T-cell (primary cell): Measurements from ENCODE around the gene PARD6A. TPM values are rescaled to one million over a fixed set of nuclear protein-coding genes. Genes with fewer than 3 reads are reported as not detected.

Experiments used
- ATAC-seq, 4 experiments: fragments of 200-7000 bp in 3 of 4; fragments of 150-1000 bp in 1 of 4; cut with Tn5 transposase; replicated peaks in 1 of 4; 1 replicate in 3 of 4; 2 replicates in 1 of 4; pipeline ENCODE4 v1.10.0; 2021; ENCODE audit warnings: moderate library complexity in 3 of 4, mild to moderate bottlenecking in 2 of 4, moderate number of reproducible peaks in 1 of 4
- CTCF ChIA-PET, 2 donors: fragments of 300-600 bp; sonication (Branson Sonifier 250); formaldehyde crosslinking; loops; one replicate each; lab custom pipeline; 2022; ENCODE audit warnings: antibody characterized with exemption in 2 of 2; lab: Charles Lee
- POLR2A ChIA-PET, 2 donors: fragments of 300-600 bp; sonication (Branson Sonifier 250); formaldehyde crosslinking; loops; one replicate each; lab custom pipeline; 2022; ENCODE audit warnings: antibody characterized with exemption in 2 of 2; lab: Charles Lee
- DNase-seq, 35 experiments: peaks; one replicate each; pipeline versions ENCODE4 v3.0.0 to v3.0.0-alpha.2; 2013 to 2023
- H3K27ac ChIP-seq: one replicate; pipeline ENCODE4 v1.5.1; 2013; ENCODE audit warnings: low read length
- H3K27me3 ChIP-seq, 2 experiments: replicated peaks in 1 of 2; 1 replicate in 1 of 2; 2 replicates in 1 of 2; pipeline versions ENCODE4 v1.6.1 to v1.7.0; 2013; ENCODE audit warnings: low read length in 1 of 2, mixed read lengths in 1 of 2; ENCODE audit not compliant: control insufficient read depth in 2 of 2, insufficient read depth in 2 of 2; ENCODE audit errors: extremely low read depth in 1 of 2
- H3K36me3 ChIP-seq, 2 donors: 1 replicate in 1 of 2; 2 replicates in 1 of 2; pipeline versions ENCODE4 v1.6.1 to v1.7.0; 2013; ENCODE audit warnings: low read length in 1 of 2; ENCODE audit not compliant: control insufficient read depth in 2 of 2, insufficient read depth in 1 of 2; ENCODE audit errors: extremely low read depth in 1 of 2
- H3K4me1 ChIP-seq, 2 experiments: 1 replicate in 1 of 2; 2 replicates in 1 of 2; pipeline versions ENCODE4 v1.6.1 to v1.7.0; 2013; ENCODE audit warnings: low read length in 2 of 2, mixed read lengths in 1 of 2; ENCODE audit not compliant: insufficient read depth in 2 of 2, control insufficient read depth in 1 of 2; ENCODE audit errors: extremely low read depth in 1 of 2
- H3K4me3 ChIP-seq, 2 donors: 1 replicate in 1 of 2; 2 replicates in 1 of 2; pipeline versions ENCODE4 v1.5.1 to v1.7.0; 2013; ENCODE audit warnings: mild to moderate bottlenecking in 2 of 2, low read length in 1 of 2, moderate library complexity in 1 of 2; ENCODE audit not compliant: control insufficient read depth in 1 of 2; ENCODE audit errors: extremely low read depth in 1 of 2
- H3K9me3 ChIP-seq: 2 replicates; pipeline ENCODE4 v1.7.0; 2013
- H3K27ac Mint-ChIP-seq, 2 donors: one replicate each; pipeline ENCODE4 v1.8.0; 2020 to 2021; ENCODE audit warnings: mild to moderate bottlenecking in 2 of 2, mixed read lengths in 2 of 2
- H3K27me3 Mint-ChIP-seq, 2 donors: one replicate each; pipeline ENCODE4 v1.8.0; 2021 to 2022; ENCODE audit warnings: mixed read lengths in 2 of 2
- H3K36me3 Mint-ChIP-seq: one replicate; pipeline ENCODE4 v1.8.0; 2021; ENCODE audit warnings: mixed read lengths
- H3K4me1 Mint-ChIP-seq, 3 donors: one replicate each; pipeline ENCODE4 v1.8.0; 2020 to 2022; ENCODE audit warnings: mixed read lengths in 3 of 3, mild to moderate bottlenecking in 1 of 3
- H3K4me3 Mint-ChIP-seq, 3 donors: one replicate each; pipeline ENCODE4 v1.8.0; 2020 to 2022; ENCODE audit warnings: mild to moderate bottlenecking in 3 of 3, mixed read lengths in 3 of 3, moderate library complexity in 3 of 3
- H3K9me3 Mint-ChIP-seq, 3 donors: one replicate each; pipeline ENCODE4 v1.8.0; 2020 to 2022; ENCODE audit warnings: mixed read lengths in 3 of 3
- WGBS: methylation state at CpG from one replicate; pipeline ENCODE4 v1.1.5; 2013; ENCODE audit warnings: missing lambda C conversion rate; ENCODE audit not compliant: insufficient coverage; 5-methylcytosine and 5-hydroxymethylcytosine counted together
- total RNA-seq, 35 experiments: library from RNA in 6 of 35; stranded (reverse) in 6 of 35; fragments of 120-200 nt in 1 of 35; gene quantifications; one replicate each; pipeline versions ENCODE4 v1.2.1 to v1.2.4 and lab custom pipeline; 2013 to 2026

The PARD6A gene
- total RNA-seq, 5 donors from 2014 or later (not counting 1 experiment from before 2014, with no cell fraction given) = 2.9 to 10.6 (median 7.6) TPM

DNA sequence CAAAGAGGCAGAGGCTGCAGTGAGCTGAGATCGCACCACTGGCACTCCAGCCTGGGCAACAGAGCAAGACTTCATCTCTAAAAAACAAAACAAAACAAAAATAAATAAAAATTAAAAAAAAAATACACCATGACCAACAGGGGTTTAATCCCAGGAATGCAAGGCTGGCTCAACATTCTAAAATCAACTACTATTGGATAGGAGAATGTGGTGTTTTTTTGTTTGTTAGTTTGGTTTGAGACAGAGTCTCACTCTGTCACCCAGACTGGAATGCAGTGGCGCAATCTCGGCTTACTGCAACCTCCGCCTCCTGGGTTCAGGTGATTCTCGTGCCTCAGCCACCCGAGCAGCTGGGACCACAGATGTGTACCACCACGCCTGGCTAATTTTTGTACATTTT lies 38.5 kb downstream of the PARD6A start:
- CTCF ChIA-PET = interaction anchor here in 1 of 2 donors (0.7 kb wide), 1 partner anchor 784 kb away, joined by 3 read pairs; no protein-coding TSS in a partner anchor
- WGBS = 96% methylated on average over 4 of the region's 7 CpGs
- Histone ChIP-seq H3K27ac (no peak overlapping the region), H3K9me3 (no peaks in the 10 kb centered on the region), H3K27me3 (no peaks in the 10 kb centered on the region), H3K4me1 (peaks cover 10% of the 10 kb centered on the region in 2 experiments), H3K4me3 (no peak overlapping the region), H3K36me3 (peaks cover 0 to 3% of the 10 kb centered on the region in 2 donors)
- Mint-ChIP-seq H3K9me3 (no peaks in the 10 kb centered on the region), H3K27ac (no peak overlapping the region), H3K4me1 (peaks cover 15 to 28% (median 21%) of the 10 kb centered on the region in 3 donors), H3K27me3 (no peaks in the 10 kb centered on the region), H3K36me3 (peaks cover 9% of the 10 kb centered on the region), H3K4me3 (no peak overlapping the region)
- ATAC-seq (no peak), DNase-seq (no peak)
- POLR2A ChIA-PET = no interaction called here

- no CpG with 5 or more reads among the region's 1 CpG for WGBS
- CTCF ChIA-PET = interaction anchor here (0.7 kb wide), 3 partner anchors 276 to 382 kb away, joined by 3 read pairs; no protein-coding TSS in a partner anchor
- Mint-ChIP-seq H3K36me3 (peaks cover 13% of the 10 kb centered on the region), H3K27me3 (no peaks in the 10 kb centered on the region), H3K9me3 (no peaks in the 10 kb centered on the region), H3K4me1 (peaks cover 22 to 36% (median 25%) of the 10 kb centered on the region in 3 donors), H3K4me3 (no peak overlapping the region), H3K27ac (no peak overlapping the region)
- Histone ChIP-seq H3K27ac (no peak overlapping the region), H3K27me3 (no peaks in the 10 kb centered on the region), H3K9me3 (no peaks in the 10 kb centered on the region), H3K4me1 (peaks cover 10% of the 10 kb centered on the region in 2 experiments), H3K4me3 (no peak overlapping the region), H3K36me3 (peaks cover 0 to 3% of the 10 kb centered on the region in 2 donors)
- DNase-seq = no peak
- ATAC-seq = no peak
- POLR2A ChIA-PET = interaction anchor here in 1 of 2 donors (1.1 kb wide), 1 partner anchor 9 kb away, joined by 3 read pairs; no protein-coding TSS in a partner anchor
Measured at GRCh38 chr16:67701420-67701819, 40.7 kb downstream of the PARD6A start.

DNA sequence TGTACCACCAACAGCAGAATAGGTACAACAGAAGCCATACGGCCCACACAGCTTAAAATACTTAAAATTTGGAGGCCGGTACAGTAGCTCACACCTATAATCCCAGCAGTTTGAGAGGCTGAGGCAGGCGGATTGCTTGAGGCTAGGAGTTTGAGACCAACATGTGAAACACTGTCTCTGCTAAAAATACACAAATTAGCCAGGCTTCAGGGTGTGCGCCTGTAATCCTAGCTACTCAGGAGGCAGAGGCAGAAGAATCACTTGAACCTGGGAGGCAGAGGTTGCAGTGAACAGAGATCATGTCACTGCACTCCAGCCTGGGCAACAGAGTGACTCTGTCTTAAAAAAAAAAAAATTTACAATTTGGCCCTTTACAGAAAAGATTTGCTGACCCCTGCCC lies 41.4 kb downstream of the PARD6A start:
- POLR2A ChIA-PET = interaction anchor here (0.7 to 1.1 kb wide), 2 partner anchors 10 to 69 kb away, joined by 3 read pairs; no protein-coding TSS in a partner anchor
- peaks cover 22 to 36% (median 25%) of the 10 kb centered on the region in 3 donors for H3K4me1 Mint-ChIP-seq
- Histone ChIP-seq H3K27ac (no peak overlapping the region), H3K9me3 (no peaks in the 10 kb centered on the region), H3K36me3 (peaks cover 0 to 3% of the 10 kb centered on the region in 2 donors), H3K27me3 (no peaks in the 10 kb centered on the region), H3K4me1 (peaks cover 10% of the 10 kb centered on the region in 2 experiments), H3K4me3 (no peak overlapping the region)
- peak overlapping the region in 1 of 2 donors; percentile 43 for H3K27ac Mint-ChIP-seq
- WGBS = 93% methylated on average over 3 of the region's 4 CpGs
- ATAC-seq = no peak
- H3K9me3 Mint-ChIP-seq = no peaks in the 10 kb centered on the region
- CTCF ChIA-PET = no interaction called here
- H3K27me3 Mint-ChIP-seq = no peaks in the 10 kb centered on the region
- no peak overlapping the region for H3K4me3 Mint-ChIP-seq
- peaks cover 13% of the 10 kb centered on the region for H3K36me3 Mint-ChIP-seq
- no peak for DNase-seq

- DNase-seq (peak in 3 of 35 experiments; percentile 4 to 24 (median 5)), ATAC-seq (peak; percentile 78 to 95 (median 93))
- no CpG with 5 or more reads among the region's 2 CpGs for WGBS
- no peaks in the 10 kb centered on the region for H3K27me3 ChIP-seq
- Mint-ChIP-seq H3K4me1 (peaks cover 22 to 38% (median 25%) of the 10 kb centered on the region in 3 donors), H3K36me3 (peaks cover 6% of the 10 kb centered on the region), H3K27me3 (no peaks in the 10 kb centered on the region), H3K4me3 (peak overlapping the region in 1 of 3 donors; percentile 65), H3K27ac (peak overlapping the region; percentile 55 to 74), H3K9me3 (no peaks in the 10 kb centered on the region)
- H3K4me1 ChIP-seq = peaks cover 10% of the 10 kb centered on the region in 2 experiments
- ChIA-PET CTCF (no interaction called here), POLR2A (no interaction called here)
- no peaks in the 10 kb centered on the region for H3K36me3 ChIP-seq
- H3K9me3 ChIP-seq = no peaks in the 10 kb centered on the region
- peak overlapping the region; percentile 18 for H3K27ac ChIP-seq
- H3K4me3 ChIP-seq = no peak overlapping the region
Measured at GRCh38 chr16:67703626-67704025, 42.9 kb downstream of the PARD6A start.

- H3K27ac ChIP-seq = peak overlapping the region; percentile 3
Measured at GRCh38 chr16:67704110-67704509, 43.4 kb downstream of the PARD6A start.

GRCh38 chr16:67707210-67707609 lies 46.5 kb downstream of the PARD6A start:
- no CpG with 5 or more reads among the region's 4 CpGs for WGBS

More at GRCh38 chr16:67704110-67704509, 43.4 kb downstream of the PARD6A start:
- DNase-seq = no peak
- no peaks in the 10 kb centered on the region for H3K36me3 ChIP-seq
- ChIA-PET CTCF (no interaction called here), POLR2A (no interaction called here)
- Mint-ChIP-seq H3K4me3 (peak overlapping the region in 1 of 3 donors; percentile 65), H3K27ac (peak overlapping the region; percentile 55 to 74), H3K4me1 (peaks cover 22 to 40% (median 25%) of the 10 kb centered on the region in 3 donors), H3K9me3 (no peaks in the 10 kb centered on the region), H3K36me3 (peaks cover 4% of the 10 kb centered on the region), H3K27me3 (no peaks in the 10 kb centered on the region)
- no peaks in the 10 kb centered on the region for H3K27me3 ChIP-seq
- WGBS = no CpG with 5 or more reads among the region's 5 CpGs
- no peaks in the 10 kb centered on the region for H3K9me3 ChIP-seq
- peaks cover 10% of the 10 kb centered on the region in 2 experiments for H3K4me1 ChIP-seq
- H3K4me3 ChIP-seq = no peak overlapping the region
- no peak for ATAC-seq

More at GRCh38 chr16:67707210-67707609, 46.5 kb downstream of the PARD6A start:
- CTCF ChIA-PET = interaction anchor here in 1 of 2 donors (0.6 kb wide), 1 partner anchor 330 kb away, joined by 4 read pairs; no protein-coding TSS in a partner anchor
- H3K36me3 ChIP-seq = peaks cover 0 to 2% of the 10 kb centered on the region in 2 donors
- no peak overlapping the region for H3K4me3 Mint-ChIP-seq
- H3K27me3 Mint-ChIP-seq = no peaks in the 10 kb centered on the region
- ATAC-seq (no peak), DNase-seq (no peak)
- H3K27ac Mint-ChIP-seq = no peak overlapping the region
- no peak overlapping the region for H3K4me3 ChIP-seq
- H3K36me3 Mint-ChIP-seq = peaks cover 15% of the 10 kb centered on the region
- H3K27ac ChIP-seq = no peak overlapping the region
- POLR2A ChIA-PET = no interaction called here
- H3K27me3 ChIP-seq = no peaks in the 10 kb centered on the region
- H3K9me3 Mint-ChIP-seq = no peaks in the 10 kb centered on the region
- H3K4me1 ChIP-seq = peaks cover 10% of the 10 kb centered on the region in 2 experiments
- no peaks in the 10 kb centered on the region for H3K9me3 ChIP-seq
- peaks cover 26 to 44% (median 39%) of the 10 kb centered on the region in 3 donors for H3K4me1 Mint-ChIP-seq
